Mononuclear cell (primary cell): ENCODE results near the gene CABLES2. TPM values are rescaled to one million over a fixed set of nuclear protein-coding genes. Genes with fewer than 3 reads are reported as not detected.

Experiments
- H3K27me3 ChIP-seq: 2 replicates; pipeline ENCODE4 v1.6.0; 2011; ENCODE audit warnings: low read length, control low read depth; ENCODE audit not compliant: insufficient read depth
- H3K4me1 ChIP-seq: 2 replicates; pipeline ENCODE4 v1.5.1; 2011; ENCODE audit warnings: mild to moderate bottlenecking, low read length, control low read depth; ENCODE audit not compliant: insufficient read depth
- H3K4me3 ChIP-seq: 2 replicates; pipeline ENCODE4 v1.5.1; 2011; ENCODE audit warnings: mild to moderate bottlenecking, low read length, moderate library complexity
- H3K9me3 ChIP-seq: 2 replicates; pipeline ENCODE4 v1.5.1; 2011; ENCODE audit warnings: low read depth, mild to moderate bottlenecking, control low read depth, low read length
- total RNA-seq: library from RNA; depleted of rRNA; stranded (reverse); fragments of >200 nt; gene quantifications from one replicate; pipeline ENCODE4 v1.2.3, GENCODE V29; 2012

CABLES2 gene
- total RNA-seq, 1 donor, result 1.9 TPM

DNA sequence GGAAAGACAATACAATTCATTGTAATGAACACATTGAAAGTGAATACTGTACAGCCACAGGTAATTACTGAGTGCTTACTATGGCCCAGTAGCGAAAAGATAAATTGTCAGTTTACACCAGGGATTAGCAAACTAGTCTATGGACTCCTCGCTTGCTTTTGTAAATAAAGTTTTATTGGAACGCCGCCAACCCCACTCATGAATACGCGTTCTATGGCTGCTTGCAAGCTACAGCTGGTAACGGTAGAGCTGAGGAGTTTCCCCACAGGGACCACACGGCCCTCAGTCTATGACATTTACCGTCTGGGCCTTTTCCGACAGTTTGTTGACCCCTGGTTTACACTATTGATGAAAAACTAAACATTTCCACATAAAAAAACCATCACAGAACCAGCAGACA, 64.2 kb downstream of the CABLES2 start:
- no peaks in the 10 kb centered on the region for H3K9me3 ChIP-seq
- no peaks in the 10 kb centered on the region for H3K27me3 ChIP-seq
- peaks cover 5% of the 10 kb centered on the region for H3K4me1 ChIP-seq
- no peak overlapping the region for H3K4me3 ChIP-seq

DNA sequence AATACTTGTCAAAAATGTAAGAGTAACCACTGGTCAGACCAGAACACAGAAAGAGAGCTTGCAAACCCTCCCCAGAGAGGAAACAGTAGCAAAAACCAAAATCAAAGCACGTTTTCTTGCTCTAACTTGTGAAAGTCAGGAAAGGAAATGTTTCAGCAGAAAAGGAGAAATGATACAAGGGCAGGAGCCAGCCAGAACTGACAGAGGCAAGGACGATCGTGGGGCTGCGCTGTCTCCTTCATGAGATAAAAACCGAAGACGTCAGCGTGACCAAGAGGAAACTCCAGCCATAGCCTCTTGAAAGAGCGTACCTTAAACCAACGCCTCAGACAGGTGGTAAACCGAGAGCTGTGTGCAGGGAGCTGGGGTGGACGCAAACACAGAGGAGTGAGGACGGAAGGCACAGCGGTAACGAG, 67.4 kb downstream of the CABLES2 start:
- Histone ChIP-seq H3K4me3 (no peak overlapping the region), H3K9me3 (no peaks in the 10 kb centered on the region), H3K4me1 (peaks cover 20% of the 10 kb centered on the region), H3K27me3 (no peaks in the 10 kb centered on the region)

Other genes with a start within 250 kb of the CABLES2 start
- gene MTG2, start 224.3 kb downstream of the CABLES2 start, total RNA-seq, result 3.1 TPM
- not detected for gene HRH3, start 187.0 kb downstream of the CABLES2 start, total RNA-seq
- gene OSBPL2, start 168.8 kb downstream of the CABLES2 start, total RNA-seq, result 36.0 TPM
- gene ADRM1, start 104.3 kb downstream of the CABLES2 start, total RNA-seq, result 30.2 TPM
- 1.2 TPM for gene LAMA5, start 40.0 kb downstream of the CABLES2 start, total RNA-seq
- 1,065 TPM for gene RPS21, start 20.2 kb downstream of the CABLES2 start, total RNA-seq
- gene RBBP8NL, start 20.3 kb upstream of the CABLES2 start, total RNA-seq, result not detected
- not detected for gene GATA5, start 68.7 kb upstream of the CABLES2 start, total RNA-seq
- gene SLCO4A1, start 235.2 kb upstream of the CABLES2 start, total RNA-seq, result 0.73 TPM